ENCODE results near the gene EHHADH. TPM values are rescaled to one million over a fixed set of nuclear protein-coding genes. Genes with fewer than 3 reads are reported as not detected.

EHHADH gene
- total RNA-seq, 2 donors from 2014 or later: 4.0 to 17.9 TPM

GRCh38 chr3:185207931-185208746, 45.7 kb downstream of the EHHADH start:
- Histone ChIP-seq H3K4me3 (no peak overlapping the region), H3K27me3 (replicated peaks; ENCODE audit: insufficient read depth) (no peaks in the 10 kb centered on the region), H3K36me3 (no peaks in the 10 kb centered on the region), H3K4me1 (replicated peaks) (no peaks in the 10 kb centered on the region), H3K9me3 (no peaks in the 10 kb centered on the region), H3K27ac (no peak overlapping the region)
- TF ChIP-seq CTCF (IDR thresholded peaks at IDR 0.05) (no peak), POLR2AphosphoS5 (IDR thresholded peaks at IDR 0.05) (no peak), POLR2A (IDR thresholded peaks at IDR 0.05) (no peak)
- no peak for DNase-seq (ENCODE audit: low spot score)
- intact Hi-C loops (cut with DNase I): no loop called here
- WGBS: 87% methylated on average over 6 of the region's 6 CpGs

- Histone ChIP-seq H3K36me3 (no peaks in the 10 kb centered on the region), H3K4me3 (no peak overlapping the region), H3K27ac (no peak overlapping the region), H3K9me3 (no peaks in the 10 kb centered on the region), H3K27me3 (replicated peaks; ENCODE audit: insufficient read depth) (no peaks in the 10 kb centered on the region), H3K4me1 (replicated peaks) (no peaks in the 10 kb centered on the region)
- 89% methylated on average over 2 of the region's 2 CpGs for WGBS
- no peak for TF ChIP-seq CTCF (IDR thresholded peaks at IDR 0.05)
- no peak for TF ChIP-seq POLR2AphosphoS5 (IDR thresholded peaks at IDR 0.05)
- TF ChIP-seq POLR2A (IDR thresholded peaks at IDR 0.05): no peak
- no peak for DNase-seq (ENCODE audit: low spot score)
- intact Hi-C loops (cut with DNase I): no loop called here
These were observed 46.4 kb downstream of the EHHADH start for GRCh38 chr3:185207481-185207880.

- WGBS: 77% methylated on average over 7 of the region's 7 CpGs
These were observed 48.0 kb downstream of the EHHADH start for GRCh38 chr3:185205865-185206264.

GRCh38 chr3:185204894-185205293, 49.0 kb downstream of the EHHADH start:
- H3K9me3 ChIP-seq: no peaks in the 10 kb centered on the region
- H3K27ac ChIP-seq: no peak overlapping the region
- 89% methylated on average over 2 of the region's 2 CpGs for WGBS
- no peak for TF ChIP-seq CTCF (IDR thresholded peaks at IDR 0.05)
- no peak for TF ChIP-seq POLR2A (IDR thresholded peaks at IDR 0.05)
- no peak for TF ChIP-seq POLR2AphosphoS5 (IDR thresholded peaks at IDR 0.05)
- H3K27me3 ChIP-seq (replicated peaks; ENCODE audit: insufficient read depth): no peaks in the 10 kb centered on the region
- no peak for DNase-seq (ENCODE audit: low spot score)
- no peaks in the 10 kb centered on the region for H3K4me1 ChIP-seq (replicated peaks)
- H3K4me3 ChIP-seq: no peak overlapping the region
- H3K36me3 ChIP-seq: no peaks in the 10 kb centered on the region
- intact Hi-C loops (cut with DNase I): no loop called here

More at GRCh38 chr3:185205865-185206264, 48.0 kb downstream of the EHHADH start:
- no peaks in the 10 kb centered on the region for H3K9me3 ChIP-seq
- H3K4me3 ChIP-seq: no peak overlapping the region
- TF ChIP-seq POLR2AphosphoS5 (IDR thresholded peaks at IDR 0.05) (no peak), CTCF (IDR thresholded peaks at IDR 0.05) (no peak), POLR2A (IDR thresholded peaks at IDR 0.05) (no peak)
- no peak for DNase-seq (ENCODE audit: low spot score)
- intact Hi-C loops (cut with DNase I): no loop called here
- H3K36me3 ChIP-seq: no peaks in the 10 kb centered on the region
- H3K27me3 ChIP-seq (replicated peaks; ENCODE audit: insufficient read depth): no peaks in the 10 kb centered on the region
- H3K27ac ChIP-seq: no peak overlapping the region
- H3K4me1 ChIP-seq (replicated peaks): no peaks in the 10 kb centered on the region

- Histone ChIP-seq H3K36me3 (no peaks in the 10 kb centered on the region), H3K4me1 (replicated peaks) (no peaks in the 10 kb centered on the region), H3K9me3 (no peaks in the 10 kb centered on the region), H3K27ac (no peak overlapping the region), H3K27me3 (replicated peaks; ENCODE audit: insufficient read depth) (no peaks in the 10 kb centered on the region), H3K4me3 (no peak overlapping the region)
- no peak for DNase-seq (ENCODE audit: low spot score)
- WGBS: 56% methylated on average over 5 of the region's 5 CpGs
- intact Hi-C loops (cut with DNase I): no loop called here
- TF ChIP-seq POLR2A (IDR thresholded peaks at IDR 0.05) (no peak), CTCF (IDR thresholded peaks at IDR 0.05) (no peak)
These were observed 53.2 kb downstream of the EHHADH start for GRCh38 chr3:185200639-185201038.
